ENCODE measurements around the gene ATG101.
A peak's percentile ranks its signal among the peaks of the same experiment; 100 is the strongest.

The ATG101 gene

GRCh38 chr12:52058631-52059361 lies 11.0 kb upstream of the ATG101 start:
- DNase-seq, result peak; percentile 61

- DNase-seq, result no peak
Observed at GRCh38 chr12:52059582-52060497, 9.9 kb upstream of the ATG101 start.

- DNase-seq, result no peak
Observed at GRCh38 chr12:52060498-52061177, 9.1 kb upstream of the ATG101 start.

- DNase-seq, result no peak
Observed at GRCh38 chr12:52061470-52062166, 8.2 kb upstream of the ATG101 start.

GRCh38 chr12:52062167-52063081 lies 7.4 kb upstream of the ATG101 start:
- no peak for DNase-seq

- DNase-seq, result no peak
Observed at GRCh38 chr12:52063082-52063924, 6.5 kb upstream of the ATG101 start.

GRCh38 chr12:52063981-52064649 lies 5.7 kb upstream of the ATG101 start:
- no peak for DNase-seq

- DNase-seq, result peak; percentile 8
Observed at GRCh38 chr12:52066346-52067080, 3.3 kb upstream of the ATG101 start.

GRCh38 chr12:52067081-52067374 lies 2.8 kb upstream of the ATG101 start:
- no peak for DNase-seq

GRCh38 chr12:52070185-52070925 lies 577 bp downstream of the ATG101 start:
- DNase-seq, result no peak

DNA sequence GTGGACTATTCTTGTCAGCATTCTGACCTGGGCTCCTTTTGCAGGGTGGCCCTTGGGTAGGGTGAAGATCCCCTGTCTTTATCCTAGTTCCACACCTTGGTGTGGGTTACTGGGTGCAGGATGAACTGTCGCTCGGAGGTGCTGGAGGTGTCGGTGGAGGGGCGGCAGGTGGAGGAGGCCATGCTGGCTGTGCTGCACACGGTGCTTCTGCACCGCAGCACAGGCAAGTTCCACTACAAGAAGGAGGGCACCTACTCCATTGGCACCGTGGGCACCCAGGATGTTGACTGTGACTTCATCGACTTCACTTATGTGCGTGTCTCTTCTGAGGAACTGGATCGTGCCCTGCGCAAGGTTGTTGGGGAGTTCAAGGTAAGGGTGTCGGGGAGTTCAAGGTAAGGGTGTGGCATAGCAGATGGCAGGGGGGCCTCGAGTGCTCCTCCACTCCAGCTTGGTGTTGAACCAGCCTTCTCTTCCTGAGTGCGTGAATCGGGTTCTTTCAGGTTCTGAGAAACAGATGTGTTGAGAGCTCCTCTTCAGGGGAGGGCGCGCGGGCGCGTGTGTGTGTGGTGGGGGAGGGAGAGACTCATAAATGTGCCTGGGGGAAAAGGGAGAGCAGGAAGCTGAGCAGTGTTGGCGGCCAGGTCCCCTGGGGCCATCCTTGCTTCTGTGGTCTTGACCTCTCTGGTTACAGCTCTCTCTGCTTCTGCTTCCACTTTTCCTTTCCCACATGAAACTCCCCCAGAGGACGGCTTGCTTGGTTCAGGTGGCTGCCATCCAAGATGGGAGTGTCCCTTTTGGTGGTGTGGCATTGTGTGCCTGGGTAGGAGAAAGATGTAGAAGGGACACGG lies 4.0 kb downstream of the ATG101 start:
- DNase-seq, result peak; percentile 58

DNA sequence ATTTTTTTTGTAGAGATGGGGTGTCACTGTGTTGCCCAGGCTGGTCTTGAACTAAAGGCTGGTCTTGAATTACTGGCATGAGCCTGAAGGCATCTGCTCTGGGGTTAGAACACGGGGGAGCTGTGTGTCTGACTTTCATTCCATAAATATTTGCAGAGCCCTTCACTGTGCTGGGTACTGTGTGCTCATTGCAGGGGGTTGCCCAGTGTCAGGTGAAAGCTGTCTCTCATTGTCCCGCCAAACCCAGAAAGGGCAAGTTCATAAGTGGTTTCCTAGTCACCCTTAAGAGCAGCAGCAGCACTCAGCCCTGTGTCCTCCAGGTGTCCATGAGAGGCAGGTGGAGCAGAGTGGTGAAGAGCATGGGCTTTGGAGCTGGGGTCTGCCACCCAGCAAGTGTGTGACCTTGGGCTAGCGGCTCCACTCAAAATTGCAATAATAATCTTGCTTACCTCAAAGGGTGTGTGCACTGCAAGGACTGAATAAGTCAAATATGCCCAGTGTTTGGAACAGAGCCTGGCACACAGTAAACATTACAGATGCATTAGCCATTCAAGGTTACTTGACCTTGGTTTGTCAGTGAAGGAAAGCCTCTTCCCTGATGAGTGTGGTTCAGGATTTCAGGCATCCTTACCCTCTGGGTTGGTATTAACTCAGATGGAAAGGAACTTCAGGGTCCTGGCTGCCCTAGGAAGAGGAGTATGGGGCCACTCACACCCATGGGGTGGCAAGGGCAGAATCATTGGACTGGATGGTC lies 5.4 kb downstream of the ATG101 start:
- DNase-seq, result peak; percentile 54

GRCh38 chr12:52076811-52077210 lies 7.0 kb downstream of the ATG101 start:
- DNase-seq, result no peak

- DNase-seq, result no peak
Observed at GRCh38 chr12:52078276-52078675, 8.5 kb downstream of the ATG101 start.

GRCh38 chr12:52079576-52080402 lies 10.0 kb downstream of the ATG101 start, which contains the start of gene SMIM41:
SMIM41 (plus strand) TSS chr12:52079704; CDS start chr12:52079780, 76 bp downstream.
- DNase-seq, result no peak
